ENCODE results near the gene LRRC26.
"Not testable (repeated sequence)": the region's sequence is repeated elsewhere in the genome, so short reads cannot be mapped to it uniquely, and the experiment has no call there.

- not testable (repeated sequence) for TF ChIP-seq SUZ12 (IDR thresholded peaks at IDR 0.05); ZNF384 (IDR thresholded peaks at IDR 0.05); SP1 (IDR thresholded peaks at IDR 0.05); FOXM1 (IDR thresholded peaks at IDR 0.05; ENCODE audit: borderline replicate concordance); TARDBP (IDR thresholded peaks at IDR 0.05); FOXK2 (IDR thresholded peaks at IDR 0.05); FOXA1 (IDR thresholded peaks at IDR 0.05)
Measured at GRCh38 chr9:137123952-137124462, 45.8 kb downstream of the LRRC26 start.
